WTC11 (cell line): ENCODE measurements around the gene SPI1. TPM values are rescaled to one million over a fixed set of nuclear protein-coding genes. Genes with fewer than 3 reads are reported as not detected.

ENCODE experiments used
- ATAC-seq: fragments of 200-7000 bp; cut with Tn5 transposase; 2 replicates; pipeline ENCODE4 v1.10.0; 2021; ENCODE audit warnings: mild to moderate bottlenecking, moderate library complexity
- CTCF ChIA-PET: fragments of 300-600 bp; sonication (Branson Sonifier 250); formaldehyde crosslinking; loops from one replicate; lab custom pipeline; 2021; ENCODE audit warnings: antibody characterized with exemption; lab: Charles Lee
- POLR2A ChIA-PET: fragments of 350-600 bp; sonication (Branson Sonifier 250); formaldehyde crosslinking; loops from one replicate; lab custom pipeline; 2021; ENCODE audit warnings: antibody characterized with exemption; lab: Charles Lee
- DNase-seq: peaks from one replicate; pipeline ENCODE4 v3.0.0; 2021; ENCODE audit warnings: low spot score
- H3K27ac Mint-ChIP-seq: 2 replicates; pipeline ENCODE4 v1.8.0; 2021; ENCODE audit warnings: mixed read lengths
- H3K27me3 Mint-ChIP-seq: 2 replicates; pipeline ENCODE4 v1.8.0; 2021; ENCODE audit warnings: low read depth, mild to moderate bottlenecking, moderate library complexity, mixed read lengths
- H3K36me3 Mint-ChIP-seq: 2 replicates; pipeline ENCODE4 v1.8.0; 2021; ENCODE audit warnings: mixed read lengths
- H3K4me1 Mint-ChIP-seq: 2 replicates; pipeline ENCODE4 v1.8.0; 2022; ENCODE audit warnings: mixed read lengths
- H3K4me3 Mint-ChIP-seq: 2 replicates; pipeline ENCODE4 v1.8.0; 2021; ENCODE audit warnings: mild to moderate bottlenecking, moderate library complexity, mixed read lengths
- H3K9me3 Mint-ChIP-seq: 2 replicates; pipeline ENCODE4 v1.8.0; 2021; ENCODE audit warnings: mixed read lengths
- CBFB ChIP-seq: sonication (generic); formaldehyde crosslinking; IDR thresholded peaks from 2 replicates; pipeline ENCODE4 v1.8.1; 2022; ENCODE audit warnings: mild to moderate bottlenecking, low read depth, missing genetic modification reagents
- CREB1 ChIP-seq: sonication (generic); formaldehyde crosslinking; IDR thresholded peaks from 2 replicates; pipeline ENCODE4 v1.8.0; 2023; ENCODE audit warnings: mild to moderate bottlenecking, missing genetic modification reagents
- EMX1 ChIP-seq: fragments of 250-450 bp; sonication (Bioruptor Pico); IDR thresholded peaks from 2 replicates; pipeline ENCODE4 v1.8.0; 2021; ENCODE audit warnings: mild to moderate bottlenecking
- ESRRA ChIP-seq: sonication (generic); formaldehyde crosslinking; IDR thresholded peaks from 2 replicates; pipeline ENCODE4 v1.8.1; 2022; ENCODE audit warnings: mild to moderate bottlenecking, missing genetic modification reagents, borderline replicate concordance
- IRF2 ChIP-seq: sonication (generic); formaldehyde crosslinking; IDR thresholded peaks from 2 replicates; pipeline ENCODE4 v1.8.0; 2022; ENCODE audit warnings: low read depth, missing genetic modification reagents, borderline replicate concordance
- JAZF1 ChIP-seq: fragments of 250-450 bp; sonication (Bioruptor Pico); IDR thresholded peaks from 2 replicates; pipeline ENCODE4 v1.9.0; 2021; ENCODE audit warnings: moderate library complexity, mild to moderate bottlenecking, inconsistent platforms
- JUN ChIP-seq: sonication (generic); formaldehyde crosslinking; IDR thresholded peaks from 2 replicates; pipeline ENCODE4 v1.8.0; 2023; ENCODE audit warnings: mild to moderate bottlenecking, missing genetic modification reagents
- OVOL2 ChIP-seq: fragments of 250-450 bp; sonication (Bioruptor Pico); IDR thresholded peaks from 2 replicates; pipeline ENCODE4 v1.9.0; 2021; ENCODE audit warnings: mild to moderate bottlenecking, borderline replicate concordance
- SOX15 ChIP-seq: fragments of 250-450 bp; sonication (Bioruptor Pico); IDR thresholded peaks from 2 replicates; pipeline ENCODE4 v1.9.0; 2021; ENCODE audit warnings: mild to moderate bottlenecking
- ZNF263 ChIP-seq: sonication (generic); formaldehyde crosslinking; IDR thresholded peaks from 2 replicates; pipeline ENCODE4 v1.8.1; 2022; ENCODE audit warnings: low read depth, mild to moderate bottlenecking, moderate library complexity, missing genetic modification reagents
- total RNA-seq: library from RNA; stranded (reverse); gene quantifications from 3 replicates; pipeline ENCODE4 v1.2.3, GENCODE V29; 2021
- TF ChIP-seq, protein P1 (sequence below): fragments of 250-450 bp; sonication (Bioruptor Pico); IDR thresholded peaks from 2 replicates; pipeline ENCODE4 v1.9.0; 2021; ENCODE audit warnings: moderate library complexity, mild to moderate bottlenecking, inconsistent platforms, borderline replicate concordance
- TF ChIP-seq, protein P2 (sequence below): fragments of 250-450 bp; sonication (Bioruptor Pico); IDR thresholded peaks from 2 replicates; pipeline ENCODE4 v1.9.0; 2021; ENCODE audit warnings: mild to moderate bottlenecking
- TF ChIP-seq, protein P3 (sequence below): sonication (generic); formaldehyde crosslinking; IDR thresholded peaks from 2 replicates; pipeline ENCODE4 v1.8.0; 2023; ENCODE audit warnings: missing genetic modification reagents, mild to moderate bottlenecking, borderline replicate concordance
- TF ChIP-seq, protein P4 (sequence below): sonication (generic); formaldehyde crosslinking; IDR thresholded peaks from 2 replicates; pipeline ENCODE4 v1.8.0; 2023; ENCODE audit warnings: missing genetic modification reagents
- TF ChIP-seq, protein P5 (sequence below): sonication (generic); formaldehyde crosslinking; IDR thresholded peaks from 2 replicates; pipeline ENCODE4 v1.8.1; 2023; ENCODE audit warnings: mild to moderate bottlenecking, missing genetic modification reagents, borderline replicate concordance
- TF ChIP-seq, protein P6 (sequence below): sonication (generic); formaldehyde crosslinking; IDR thresholded peaks from 2 replicates; pipeline ENCODE4 v1.8.0; 2022; ENCODE audit warnings: mild to moderate bottlenecking, missing genetic modification reagents
- TF ChIP-seq, protein P7 (sequence below): fragments of 250-450 bp; sonication (Bioruptor Pico); IDR thresholded peaks from 2 replicates; pipeline ENCODE4 v1.9.0; 2021; ENCODE audit warnings: mild to moderate bottlenecking, borderline replicate concordance

Gene SPI1
- total RNA-seq, 1 experiment from 2014 or later = 0.59 TPM

DNA sequence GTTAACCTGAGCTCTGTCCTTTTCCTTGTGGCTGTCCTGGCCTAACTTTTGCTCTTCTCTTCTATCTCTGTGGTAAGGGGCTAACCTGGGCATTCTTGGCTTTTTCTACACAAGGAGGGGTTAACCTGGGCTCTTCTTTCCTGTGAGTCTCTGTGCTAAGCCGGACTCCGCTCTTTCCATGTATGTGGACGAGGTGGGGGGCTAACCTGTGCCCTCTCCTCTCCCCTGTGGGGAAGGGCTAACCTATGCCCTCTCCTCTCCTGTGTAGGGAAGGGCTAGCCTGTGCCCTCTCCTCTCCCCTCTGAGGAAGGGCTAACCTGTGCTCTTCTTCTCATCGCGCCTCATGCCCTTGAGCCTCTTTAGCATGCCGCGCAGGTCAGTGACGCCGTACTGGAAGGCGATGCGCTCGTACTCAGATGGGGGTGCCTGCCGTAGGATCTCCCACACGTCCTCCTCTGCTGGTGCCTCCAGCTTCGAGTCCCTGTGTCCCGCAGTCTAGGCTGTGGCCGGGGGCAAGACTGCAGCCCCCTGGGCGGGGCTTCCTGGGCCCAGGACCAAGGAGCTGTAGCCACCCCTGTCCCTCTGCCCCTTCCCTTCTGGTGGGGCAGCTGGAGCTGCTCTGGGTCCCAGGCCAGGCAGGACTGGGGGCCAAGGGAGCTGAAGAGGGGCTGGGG, 32.3 kb downstream of the SPI1 start (continued):
- TF ChIP-seq, protein P1, sequence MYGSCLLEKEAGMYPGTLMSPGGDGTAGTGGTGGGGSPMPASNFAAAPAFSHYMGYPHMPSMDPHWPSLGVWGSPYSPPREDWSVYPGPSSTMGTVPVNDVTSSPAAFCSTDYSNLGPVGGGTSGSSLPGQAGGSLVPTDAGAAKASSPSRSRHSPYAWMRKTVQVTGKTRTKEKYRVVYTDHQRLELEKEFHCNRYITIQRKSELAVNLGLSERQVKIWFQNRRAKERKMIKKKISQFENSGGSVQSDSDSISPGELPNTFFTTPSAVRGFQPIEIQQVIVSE (CRISPR knock-in tag) = no peak
- TF ChIP-seq, protein P2, sequence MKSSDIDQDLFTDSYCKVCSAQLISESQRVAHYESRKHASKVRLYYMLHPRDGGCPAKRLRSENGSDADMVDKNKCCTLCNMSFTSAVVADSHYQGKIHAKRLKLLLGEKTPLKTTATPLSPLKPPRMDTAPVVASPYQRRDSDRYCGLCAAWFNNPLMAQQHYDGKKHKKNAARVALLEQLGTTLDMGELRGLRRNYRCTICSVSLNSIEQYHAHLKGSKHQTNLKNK (CRISPR knock-in tag) = no peak

DNA sequence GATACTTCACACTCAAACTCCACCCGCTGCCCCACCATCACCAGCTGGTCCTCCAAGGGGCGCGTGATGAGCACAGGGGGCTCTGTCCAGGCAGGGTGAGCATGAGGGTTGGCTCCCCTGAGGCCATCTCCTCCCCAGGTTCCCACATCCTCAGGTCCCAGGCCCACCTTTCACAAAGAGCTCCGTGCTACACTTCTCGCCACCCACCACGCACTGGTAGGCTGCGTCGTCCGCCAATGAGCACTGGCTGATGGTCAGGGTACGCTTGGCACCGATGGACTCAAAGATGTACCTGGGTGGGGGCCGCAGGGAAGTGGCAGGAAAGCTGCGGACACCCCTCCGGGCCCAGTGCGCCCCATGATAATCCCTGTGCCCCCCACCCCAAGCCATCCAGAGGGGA, 35.5 kb downstream of the SPI1 start:
- H3K4me1 Mint-ChIP-seq = no peaks in the 10 kb centered on the region
- no peak overlapping the region for H3K4me3 Mint-ChIP-seq
- no peaks in the 10 kb centered on the region for H3K27me3 Mint-ChIP-seq
- no peak overlapping the region for H3K27ac Mint-ChIP-seq
- ChIA-PET POLR2A (no interaction called here), CTCF (interaction anchor here (6.7 kb wide), 1 partner anchor 12 kb away, joined by 33 read pairs; no protein-coding TSS in a partner anchor)
- ATAC-seq (no peak), DNase-seq (no peak)
- no peaks in the 10 kb centered on the region for H3K9me3 Mint-ChIP-seq
- no peaks in the 10 kb centered on the region for H3K36me3 Mint-ChIP-seq
- TF ChIP-seq OVOL2 (no peak), IRF2 (CRISPR knock-in tag) (no peak), CREB1 (CRISPR knock-in tag) (no peak), JUN (CRISPR knock-in tag) (no peak), CBFB (CRISPR knock-in tag) (no peak), EMX1 (CRISPR knock-in tag) (no peak), JAZF1 (no peak), ESRRA (CRISPR knock-in tag) (no peak), ZNF263 (CRISPR knock-in tag) (no peak), SOX15 (CRISPR knock-in tag) (no peak)
- TF ChIP-seq, protein P3, sequence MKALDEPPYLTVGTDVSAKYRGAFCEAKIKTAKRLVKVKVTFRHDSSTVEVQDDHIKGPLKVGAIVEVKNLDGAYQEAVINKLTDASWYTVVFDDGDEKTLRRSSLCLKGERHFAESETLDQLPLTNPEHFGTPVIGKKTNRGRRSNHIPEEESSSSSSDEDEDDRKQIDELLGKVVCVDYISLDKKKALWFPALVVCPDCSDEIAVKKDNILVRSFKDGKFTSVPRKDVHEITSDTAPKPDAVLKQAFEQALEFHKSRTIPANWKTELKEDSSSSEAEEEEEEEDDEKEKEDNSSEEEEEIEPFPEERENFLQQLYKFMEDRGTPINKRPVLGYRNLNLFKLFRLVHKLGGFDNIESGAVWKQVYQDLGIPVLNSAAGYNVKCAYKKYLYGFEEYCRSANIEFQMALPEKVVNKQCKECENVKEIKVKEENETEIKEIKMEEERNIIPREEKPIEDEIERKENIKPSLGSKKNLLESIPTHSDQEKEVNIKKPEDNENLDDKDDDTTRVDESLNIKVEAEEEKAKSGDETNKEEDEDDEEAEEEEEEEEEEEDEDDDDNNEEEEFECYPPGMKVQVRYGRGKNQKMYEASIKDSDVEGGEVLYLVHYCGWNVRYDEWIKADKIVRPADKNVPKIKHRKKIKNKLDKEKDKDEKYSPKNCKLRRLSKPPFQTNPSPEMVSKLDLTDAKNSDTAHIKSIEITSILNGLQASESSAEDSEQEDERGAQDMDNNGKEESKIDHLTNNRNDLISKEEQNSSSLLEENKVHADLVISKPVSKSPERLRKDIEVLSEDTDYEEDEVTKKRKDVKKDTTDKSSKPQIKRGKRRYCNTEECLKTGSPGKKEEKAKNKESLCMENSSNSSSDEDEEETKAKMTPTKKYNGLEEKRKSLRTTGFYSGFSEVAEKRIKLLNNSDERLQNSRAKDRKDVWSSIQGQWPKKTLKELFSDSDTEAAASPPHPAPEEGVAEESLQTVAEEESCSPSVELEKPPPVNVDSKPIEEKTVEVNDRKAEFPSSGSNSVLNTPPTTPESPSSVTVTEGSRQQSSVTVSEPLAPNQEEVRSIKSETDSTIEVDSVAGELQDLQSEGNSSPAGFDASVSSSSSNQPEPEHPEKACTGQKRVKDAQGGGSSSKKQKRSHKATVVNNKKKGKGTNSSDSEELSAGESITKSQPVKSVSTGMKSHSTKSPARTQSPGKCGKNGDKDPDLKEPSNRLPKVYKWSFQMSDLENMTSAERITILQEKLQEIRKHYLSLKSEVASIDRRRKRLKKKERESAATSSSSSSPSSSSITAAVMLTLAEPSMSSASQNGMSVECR (CRISPR knock-in tag) = no peak
- TF ChIP-seq, protein P4, sequence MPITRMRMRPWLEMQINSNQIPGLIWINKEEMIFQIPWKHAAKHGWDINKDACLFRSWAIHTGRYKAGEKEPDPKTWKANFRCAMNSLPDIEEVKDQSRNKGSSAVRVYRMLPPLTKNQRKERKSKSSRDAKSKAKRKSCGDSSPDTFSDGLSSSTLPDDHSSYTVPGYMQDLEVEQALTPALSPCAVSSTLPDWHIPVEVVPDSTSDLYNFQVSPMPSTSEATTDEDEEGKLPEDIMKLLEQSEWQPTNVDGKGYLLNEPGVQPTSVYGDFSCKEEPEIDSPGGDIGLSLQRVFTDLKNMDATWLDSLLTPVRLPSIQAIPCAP (CRISPR knock-in tag) = no peak
- TF ChIP-seq, protein P5, sequence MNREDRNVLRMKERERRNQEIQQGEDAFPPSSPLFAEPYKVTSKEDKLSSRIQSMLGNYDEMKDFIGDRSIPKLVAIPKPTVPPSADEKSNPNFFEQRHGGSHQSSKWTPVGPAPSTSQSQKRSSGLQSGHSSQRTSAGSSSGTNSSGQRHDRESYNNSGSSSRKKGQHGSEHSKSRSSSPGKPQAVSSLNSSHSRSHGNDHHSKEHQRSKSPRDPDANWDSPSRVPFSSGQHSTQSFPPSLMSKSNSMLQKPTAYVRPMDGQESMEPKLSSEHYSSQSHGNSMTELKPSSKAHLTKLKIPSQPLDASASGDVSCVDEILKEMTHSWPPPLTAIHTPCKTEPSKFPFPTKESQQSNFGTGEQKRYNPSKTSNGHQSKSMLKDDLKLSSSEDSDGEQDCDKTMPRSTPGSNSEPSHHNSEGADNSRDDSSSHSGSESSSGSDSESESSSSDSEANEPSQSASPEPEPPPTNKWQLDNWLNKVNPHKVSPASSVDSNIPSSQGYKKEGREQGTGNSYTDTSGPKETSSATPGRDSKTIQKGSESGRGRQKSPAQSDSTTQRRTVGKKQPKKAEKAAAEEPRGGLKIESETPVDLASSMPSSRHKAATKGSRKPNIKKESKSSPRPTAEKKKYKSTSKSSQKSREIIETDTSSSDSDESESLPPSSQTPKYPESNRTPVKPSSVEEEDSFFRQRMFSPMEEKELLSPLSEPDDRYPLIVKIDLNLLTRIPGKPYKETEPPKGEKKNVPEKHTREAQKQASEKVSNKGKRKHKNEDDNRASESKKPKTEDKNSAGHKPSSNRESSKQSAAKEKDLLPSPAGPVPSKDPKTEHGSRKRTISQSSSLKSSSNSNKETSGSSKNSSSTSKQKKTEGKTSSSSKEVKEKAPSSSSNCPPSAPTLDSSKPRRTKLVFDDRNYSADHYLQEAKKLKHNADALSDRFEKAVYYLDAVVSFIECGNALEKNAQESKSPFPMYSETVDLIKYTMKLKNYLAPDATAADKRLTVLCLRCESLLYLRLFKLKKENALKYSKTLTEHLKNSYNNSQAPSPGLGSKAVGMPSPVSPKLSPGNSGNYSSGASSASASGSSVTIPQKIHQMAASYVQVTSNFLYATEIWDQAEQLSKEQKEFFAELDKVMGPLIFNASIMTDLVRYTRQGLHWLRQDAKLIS (CRISPR knock-in tag) = no peak
- TF ChIP-seq, protein P6, sequence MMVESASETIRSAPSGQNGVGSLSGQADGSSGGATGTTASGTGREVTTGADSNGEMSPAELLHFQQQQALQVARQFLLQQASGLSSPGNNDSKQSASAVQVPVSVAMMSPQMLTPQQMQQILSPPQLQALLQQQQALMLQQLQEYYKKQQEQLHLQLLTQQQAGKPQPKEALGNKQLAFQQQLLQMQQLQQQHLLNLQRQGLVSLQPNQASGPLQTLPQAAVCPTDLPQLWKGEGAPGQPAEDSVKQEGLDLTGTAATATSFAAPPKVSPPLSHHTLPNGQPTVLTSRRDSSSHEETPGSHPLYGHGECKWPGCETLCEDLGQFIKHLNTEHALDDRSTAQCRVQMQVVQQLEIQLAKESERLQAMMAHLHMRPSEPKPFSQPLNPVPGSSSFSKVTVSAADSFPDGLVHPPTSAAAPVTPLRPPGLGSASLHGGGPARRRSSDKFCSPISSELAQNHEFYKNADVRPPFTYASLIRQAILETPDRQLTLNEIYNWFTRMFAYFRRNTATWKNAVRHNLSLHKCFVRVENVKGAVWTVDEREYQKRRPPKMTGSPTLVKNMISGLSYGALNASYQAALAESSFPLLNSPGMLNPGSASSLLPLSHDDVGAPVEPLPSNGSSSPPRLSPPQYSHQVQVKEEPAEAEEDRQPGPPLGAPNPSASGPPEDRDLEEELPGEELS (CRISPR knock-in tag) = no peak
- TF ChIP-seq, protein P7, sequence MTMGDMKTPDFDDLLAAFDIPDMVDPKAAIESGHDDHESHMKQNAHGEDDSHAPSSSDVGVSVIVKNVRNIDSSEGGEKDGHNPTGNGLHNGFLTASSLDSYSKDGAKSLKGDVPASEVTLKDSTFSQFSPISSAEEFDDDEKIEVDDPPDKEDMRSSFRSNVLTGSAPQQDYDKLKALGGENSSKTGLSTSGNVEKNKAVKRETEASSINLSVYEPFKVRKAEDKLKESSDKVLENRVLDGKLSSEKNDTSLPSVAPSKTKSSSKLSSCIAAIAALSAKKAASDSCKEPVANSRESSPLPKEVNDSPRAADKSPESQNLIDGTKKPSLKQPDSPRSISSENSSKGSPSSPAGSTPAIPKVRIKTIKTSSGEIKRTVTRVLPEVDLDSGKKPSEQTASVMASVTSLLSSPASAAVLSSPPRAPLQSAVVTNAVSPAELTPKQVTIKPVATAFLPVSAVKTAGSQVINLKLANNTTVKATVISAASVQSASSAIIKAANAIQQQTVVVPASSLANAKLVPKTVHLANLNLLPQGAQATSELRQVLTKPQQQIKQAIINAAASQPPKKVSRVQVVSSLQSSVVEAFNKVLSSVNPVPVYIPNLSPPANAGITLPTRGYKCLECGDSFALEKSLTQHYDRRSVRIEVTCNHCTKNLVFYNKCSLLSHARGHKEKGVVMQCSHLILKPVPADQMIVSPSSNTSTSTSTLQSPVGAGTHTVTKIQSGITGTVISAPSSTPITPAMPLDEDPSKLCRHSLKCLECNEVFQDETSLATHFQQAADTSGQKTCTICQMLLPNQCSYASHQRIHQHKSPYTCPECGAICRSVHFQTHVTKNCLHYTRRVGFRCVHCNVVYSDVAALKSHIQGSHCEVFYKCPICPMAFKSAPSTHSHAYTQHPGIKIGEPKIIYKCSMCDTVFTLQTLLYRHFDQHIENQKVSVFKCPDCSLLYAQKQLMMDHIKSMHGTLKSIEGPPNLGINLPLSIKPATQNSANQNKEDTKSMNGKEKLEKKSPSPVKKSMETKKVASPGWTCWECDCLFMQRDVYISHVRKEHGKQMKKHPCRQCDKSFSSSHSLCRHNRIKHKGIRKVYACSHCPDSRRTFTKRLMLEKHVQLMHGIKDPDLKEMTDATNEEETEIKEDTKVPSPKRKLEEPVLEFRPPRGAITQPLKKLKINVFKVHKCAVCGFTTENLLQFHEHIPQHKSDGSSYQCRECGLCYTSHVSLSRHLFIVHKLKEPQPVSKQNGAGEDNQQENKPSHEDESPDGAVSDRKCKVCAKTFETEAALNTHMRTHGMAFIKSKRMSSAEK (CRISPR knock-in tag) = no peak
